Measurements from ENCODE around the gene MAST3.

MAST3 gene

GRCh38 chr19:18128805-18129204 lies 31.2 kb downstream of the MAST3 start:
- Histone ChIP-seq H3K27ac (ENCODE audit: low read depth, low read length) (no peak overlapping the region), H2BK12ac (ENCODE audit: low read length) (no peak overlapping the region), H2AFZ (ENCODE audit: insufficient read depth, low read length, poor library complexity) (no peak overlapping the region), H3K9ac (ENCODE audit: low read length) (no peak overlapping the region), H3K36me3 (ENCODE audit: control insufficient read depth in 1 of 2, insufficient read depth in 2 of 2, low read length in 2 of 2) (peaks cover 10 to 14% of the 10 kb centered on the region in 2 experiments), H3K14ac (ENCODE audit: low read length) (no peak overlapping the region), H3K4ac (ENCODE audit: low read depth, low read length) (no peak overlapping the region), H3K27me3 (ENCODE audit: insufficient read depth, low read length) (no peaks in the 10 kb centered on the region), H4K8ac (ENCODE audit: low read depth, low read length) (no peak overlapping the region), H3K4me2 (ENCODE audit: low read length) (no peak overlapping the region), H2BK5ac (ENCODE audit: low read depth, low read length, poor library complexity) (no peak overlapping the region), H3K9me3 (ENCODE audit: insufficient read depth, low read depth, low read length) (no peaks in the 10 kb centered on the region), H3K4me3 (ENCODE audit: low read depth, low read length) (no peak overlapping the region), H2AK5ac (ENCODE audit: low read length) (no peak overlapping the region), H4K12ac (ENCODE audit: low read depth, low read length) (no peak overlapping the region), H2BK120ac (ENCODE audit: insufficient read depth, low read length, poor library complexity) (no peak overlapping the region), H4K91ac (ENCODE audit: low read depth, low read length) (no peak overlapping the region), H3K23ac (ENCODE audit: low read length) (no peak overlapping the region), H3K4me1 (ENCODE audit: control insufficient read depth in 1 of 2, insufficient read depth in 2 of 2, low read length in 2 of 2) (no peaks in the 10 kb centered on the region), H3K79me1 (ENCODE audit: low read length) (no peaks in the 10 kb centered on the region), H3K79me2 (ENCODE audit: control insufficient read depth, insufficient read depth, low read length, poor library complexity) (no peaks in the 10 kb centered on the region), H3K18ac (ENCODE audit: low read length) (no peak overlapping the region)
- WGBS (ENCODE audit: extremely low coverage, insufficient coverage, insufficient read length) = no CpG with 5 or more reads among the region's 12 CpGs
- no peak for DNase-seq

GRCh38 chr19:18130523-18131242 lies 33.1 kb downstream of the MAST3 start:
- Histone ChIP-seq H4K91ac (ENCODE audit: low read depth, low read length) (no peak overlapping the region), H3K9me3 (ENCODE audit: insufficient read depth, low read depth, low read length) (no peaks in the 10 kb centered on the region), H2BK120ac (ENCODE audit: insufficient read depth, low read length, poor library complexity) (no peak overlapping the region), H2BK5ac (ENCODE audit: low read depth, low read length, poor library complexity) (no peak overlapping the region), H3K79me2 (ENCODE audit: control insufficient read depth, insufficient read depth, low read length, poor library complexity) (no peaks in the 10 kb centered on the region), H4K8ac (ENCODE audit: low read depth, low read length) (no peak overlapping the region), H3K4me1 (ENCODE audit: control insufficient read depth in 1 of 2, insufficient read depth in 2 of 2, low read length in 2 of 2) (no peaks in the 10 kb centered on the region), H2AFZ (ENCODE audit: insufficient read depth, low read length, poor library complexity) (no peak overlapping the region), H3K79me1 (ENCODE audit: low read length) (no peaks in the 10 kb centered on the region), H3K4me3 (ENCODE audit: low read depth, low read length) (no peak overlapping the region), H2BK12ac (ENCODE audit: low read length) (no peak overlapping the region), H3K4ac (ENCODE audit: low read depth, low read length) (no peak overlapping the region), H3K36me3 (ENCODE audit: control insufficient read depth in 1 of 2, insufficient read depth in 2 of 2, low read length in 2 of 2) (peaks cover 13 to 14% of the 10 kb centered on the region in 2 experiments), H2AK5ac (ENCODE audit: low read length) (no peak overlapping the region), H3K9ac (ENCODE audit: low read length) (no peak overlapping the region), H3K14ac (ENCODE audit: low read length) (no peak overlapping the region), H3K23ac (ENCODE audit: low read length) (no peak overlapping the region), H3K27me3 (ENCODE audit: insufficient read depth, low read length) (no peaks in the 10 kb centered on the region), H3K18ac (ENCODE audit: low read length) (no peak overlapping the region), H3K27ac (ENCODE audit: low read depth, low read length) (no peak overlapping the region), H4K12ac (ENCODE audit: low read depth, low read length) (no peak overlapping the region), H3K4me2 (ENCODE audit: low read length) (no peak overlapping the region)
- no peak for DNase-seq
- no CpG with 5 or more reads among the region's 21 CpGs for WGBS (ENCODE audit: extremely low coverage, insufficient coverage, insufficient read length)

GRCh38 chr19:18131841-18132596 lies 34.4 kb downstream of the MAST3 start:
- Histone ChIP-seq H3K79me1 (ENCODE audit: low read length) (no peaks in the 10 kb centered on the region), H3K4me1 (ENCODE audit: control insufficient read depth in 1 of 2, insufficient read depth in 2 of 2, low read length in 2 of 2) (no peaks in the 10 kb centered on the region), H3K27ac (ENCODE audit: low read depth, low read length) (no peak overlapping the region), H2BK12ac (ENCODE audit: low read length) (no peak overlapping the region), H3K4ac (ENCODE audit: low read depth, low read length) (no peak overlapping the region), H3K4me2 (ENCODE audit: low read length) (no peak overlapping the region), H4K12ac (ENCODE audit: low read depth, low read length) (no peak overlapping the region), H3K9ac (ENCODE audit: low read length) (no peak overlapping the region), H3K36me3 (ENCODE audit: control insufficient read depth in 1 of 2, insufficient read depth in 2 of 2, low read length in 2 of 2) (peaks cover 14% of the 10 kb centered on the region in 2 experiments), H2BK120ac (ENCODE audit: insufficient read depth, low read length, poor library complexity) (no peak overlapping the region), H3K4me3 (ENCODE audit: low read depth, low read length) (no peak overlapping the region), H3K18ac (ENCODE audit: low read length) (no peak overlapping the region), H4K8ac (ENCODE audit: low read depth, low read length) (no peak overlapping the region), H4K91ac (ENCODE audit: low read depth, low read length) (no peak overlapping the region), H2AK5ac (ENCODE audit: low read length) (no peak overlapping the region), H3K79me2 (ENCODE audit: control insufficient read depth, insufficient read depth, low read length, poor library complexity) (no peaks in the 10 kb centered on the region), H3K27me3 (ENCODE audit: insufficient read depth, low read length) (no peaks in the 10 kb centered on the region), H2BK5ac (ENCODE audit: low read depth, low read length, poor library complexity) (no peak overlapping the region), H3K9me3 (ENCODE audit: insufficient read depth, low read depth, low read length) (no peaks in the 10 kb centered on the region), H3K14ac (ENCODE audit: low read length) (no peak overlapping the region), H2AFZ (ENCODE audit: insufficient read depth, low read length, poor library complexity) (no peak overlapping the region), H3K23ac (ENCODE audit: low read length) (no peak overlapping the region)
- no peak for DNase-seq
- WGBS (ENCODE audit: extremely low coverage, insufficient coverage, insufficient read length) = no CpG with 5 or more reads among the region's 31 CpGs

GRCh38 chr19:18135712-18136584 lies 38.4 kb downstream of the MAST3 start:
- no peak overlapping the region for H3K14ac ChIP-seq (ENCODE audit: low read length)
- no peaks in the 10 kb centered on the region for H3K79me2 ChIP-seq (ENCODE audit: control insufficient read depth, insufficient read depth, low read length, poor library complexity)
- no peak overlapping the region for H2BK120ac ChIP-seq (ENCODE audit: insufficient read depth, low read length, poor library complexity)
- H4K91ac ChIP-seq (ENCODE audit: low read depth, low read length) = no peak overlapping the region
- peaks cover 11 to 15% of the 10 kb centered on the region in 2 experiments for H3K36me3 ChIP-seq (ENCODE audit: control insufficient read depth in 1 of 2, insufficient read depth in 2 of 2, low read length in 2 of 2)
- no peak overlapping the region for H3K9ac ChIP-seq (ENCODE audit: low read length)
- no peak overlapping the region for H3K23ac ChIP-seq (ENCODE audit: low read length)
- H3K9me3 ChIP-seq (ENCODE audit: insufficient read depth, low read depth, low read length) = no peaks in the 10 kb centered on the region
- no peak overlapping the region for H3K18ac ChIP-seq (ENCODE audit: low read length)
- H3K4me2 ChIP-seq (ENCODE audit: low read length) = no peak overlapping the region
- no peak overlapping the region for H3K27ac ChIP-seq (ENCODE audit: low read depth, low read length)
- H4K12ac ChIP-seq (ENCODE audit: low read depth, low read length) = no peak overlapping the region
- no peak overlapping the region for H3K4ac ChIP-seq (ENCODE audit: low read depth, low read length)
- no peaks in the 10 kb centered on the region for H3K79me1 ChIP-seq (ENCODE audit: low read length)
- H2AFZ ChIP-seq (ENCODE audit: insufficient read depth, low read length, poor library complexity) = no peak overlapping the region
- no peaks in the 10 kb centered on the region for H3K27me3 ChIP-seq (ENCODE audit: insufficient read depth, low read length)
- H3K4me1 ChIP-seq (ENCODE audit: control insufficient read depth in 1 of 2, insufficient read depth in 2 of 2, low read length in 2 of 2) = no peaks in the 10 kb centered on the region
- no CpG with 5 or more reads among the region's 18 CpGs for WGBS (ENCODE audit: extremely low coverage, insufficient coverage, insufficient read length)
- no peak overlapping the region for H2BK5ac ChIP-seq (ENCODE audit: low read depth, low read length, poor library complexity)
- no peak overlapping the region for H3K4me3 ChIP-seq (ENCODE audit: low read depth, low read length)
- no peak overlapping the region for H2BK12ac ChIP-seq (ENCODE audit: low read length)
- DNase-seq = peak; percentile 24 to 62
- H2AK5ac ChIP-seq (ENCODE audit: low read length) = no peak overlapping the region
- no peak overlapping the region for H4K8ac ChIP-seq (ENCODE audit: low read depth, low read length)
